ENCODE results near the gene C2CD4C. TPM values are rescaled to one million over a fixed set of nuclear protein-coding genes. Genes with fewer than 3 reads are reported as not detected.
"Not testable (repeated sequence)": the region's sequence is repeated elsewhere in the genome, so short reads cannot be mapped to it uniquely, and the experiment has no call there.

Gene C2CD4C
- total RNA-seq, 1 donor from 2014 or later = 7.8 TPM

GRCh38 chr19:399370-399769, 9.6 kb downstream of the C2CD4C start:
- peak in 1 of 2 experiments; percentile 14 for DNase-seq (ENCODE audit: low spot score in 2 of 2, unreplicated experiment in 2 of 2)
- Mint-ChIP-seq H3K4me1 (no peaks in the 10 kb centered on the region), H3K9me3 (peaks cover 10% of the 10 kb centered on the region), H3K27me3 (ENCODE audit: low read depth) (peaks cover 5% of the 10 kb centered on the region), H3K4me3 (no peak overlapping the region), H3K27ac (no peak overlapping the region), H3K36me3 (no peaks in the 10 kb centered on the region)
- TF ChIP-seq CTCF (IDR thresholded peaks at IDR 0.05; ENCODE audit: unreplicated experiment) = no peak

- peaks cover 10% of the 10 kb centered on the region for H3K9me3 Mint-ChIP-seq
- no peak overlapping the region for H3K27ac Mint-ChIP-seq
- TF ChIP-seq CTCF (IDR thresholded peaks at IDR 0.05; ENCODE audit: unreplicated experiment) = no peak
- H3K27me3 Mint-ChIP-seq (ENCODE audit: low read depth) = peaks cover 5% of the 10 kb centered on the region
- no peak overlapping the region for H3K4me3 Mint-ChIP-seq
- no peaks in the 10 kb centered on the region for H3K4me1 Mint-ChIP-seq
- H3K36me3 Mint-ChIP-seq = no peaks in the 10 kb centered on the region
- DNase-seq (ENCODE audit: low spot score in 2 of 2, unreplicated experiment in 2 of 2) = peak in 1 of 2 experiments; percentile 37
These were observed 10.2 kb downstream of the C2CD4C start for GRCh38 chr19:398719-399118.

GRCh38 chr19:397941-398706, 10.8 kb downstream of the C2CD4C start:
- no peak for TF ChIP-seq CTCF (IDR thresholded peaks at IDR 0.05; ENCODE audit: unreplicated experiment)
- H3K9me3 Mint-ChIP-seq = peaks cover 13% of the 10 kb centered on the region
- H3K27me3 Mint-ChIP-seq (ENCODE audit: low read depth) = peaks cover 5% of the 10 kb centered on the region
- no peaks in the 10 kb centered on the region for H3K36me3 Mint-ChIP-seq
- no peak overlapping the region for H3K4me3 Mint-ChIP-seq
- DNase-seq (ENCODE audit: low spot score in 2 of 2, unreplicated experiment in 2 of 2) = peak; percentile 12 to 13
- no peak overlapping the region for H3K27ac Mint-ChIP-seq
- H3K4me1 Mint-ChIP-seq = no peaks in the 10 kb centered on the region

GRCh38 chr19:397321-397720, 11.6 kb downstream of the C2CD4C start:
- peak in 1 of 2 experiments; percentile 37 for DNase-seq (ENCODE audit: low spot score in 2 of 2, unreplicated experiment in 2 of 2)
- no peak for TF ChIP-seq CTCF (IDR thresholded peaks at IDR 0.05; ENCODE audit: unreplicated experiment)
- Mint-ChIP-seq H3K4me3 (no peak overlapping the region), H3K36me3 (no peaks in the 10 kb centered on the region), H3K4me1 (no peaks in the 10 kb centered on the region), H3K9me3 (peaks cover 18% of the 10 kb centered on the region), H3K27ac (no peak overlapping the region), H3K27me3 (ENCODE audit: low read depth) (peaks cover 5% of the 10 kb centered on the region)

GRCh38 chr19:395467-395866, 13.5 kb downstream of the C2CD4C start:
- peaks cover 18% of the 10 kb centered on the region for H3K9me3 Mint-ChIP-seq
- no peak for TF ChIP-seq CTCF (IDR thresholded peaks at IDR 0.05; ENCODE audit: unreplicated experiment)
- H3K27ac Mint-ChIP-seq = no peak overlapping the region
- no peaks in the 10 kb centered on the region for H3K36me3 Mint-ChIP-seq
- H3K27me3 Mint-ChIP-seq (ENCODE audit: low read depth) = peaks cover 8% of the 10 kb centered on the region
- no peak overlapping the region for H3K4me3 Mint-ChIP-seq
- DNase-seq (ENCODE audit: low spot score in 2 of 2, unreplicated experiment in 2 of 2) = no peak
- H3K4me1 Mint-ChIP-seq = no peaks in the 10 kb centered on the region

GRCh38 chr19:394857-395256, 14.1 kb downstream of the C2CD4C start:
- H3K27ac Mint-ChIP-seq; DNase-seq (ENCODE audit: low spot score in 2 of 2, unreplicated experiment in 2 of 2); H3K4me3 Mint-ChIP-seq; H3K4me1 Mint-ChIP-seq; H3K27me3 Mint-ChIP-seq (ENCODE audit: low read depth); H3K36me3 Mint-ChIP-seq: not testable (repeated sequence)
- peaks cover 18% of the 10 kb centered on the region for H3K9me3 Mint-ChIP-seq

GRCh38 chr19:393560-393959, 15.4 kb downstream of the C2CD4C start:
- not testable (repeated sequence) for H3K27ac Mint-ChIP-seq

More at GRCh38 chr19:393560-393959, 15.4 kb downstream of the C2CD4C start:
- H3K4me1 Mint-ChIP-seq; H3K27me3 Mint-ChIP-seq (ENCODE audit: low read depth); H3K36me3 Mint-ChIP-seq; H3K4me3 Mint-ChIP-seq; DNase-seq (ENCODE audit: low spot score in 2 of 2, unreplicated experiment in 2 of 2): not testable (repeated sequence)
- H3K9me3 Mint-ChIP-seq = peaks cover 18% of the 10 kb centered on the region
